GM21529 (cell line): Measurements from ENCODE around the gene MCTP2.
"Not testable (repeated sequence)": the region's sequence is repeated elsewhere in the genome, so short reads cannot be mapped to it uniquely, and the experiment has no call there.

Source experiments
- ATAC-seq: cut with Tn5 transposase; IDR thresholded peaks from one replicate; pipeline ENCODE4 v1.9.1; 2021; ENCODE audit not compliant: unreplicated experiment

MCTP2 gene

GRCh38 chr15:94234300-94234699, 2.9 kb downstream of the MCTP2 start:
- ATAC-seq: no peak

- no peak for ATAC-seq
Observed at GRCh38 chr15:94235041-94235440, 3.7 kb downstream of the MCTP2 start.

GRCh38 chr15:94235646-94236045, 4.3 kb downstream of the MCTP2 start:
- ATAC-seq: no peak

- no peak for ATAC-seq
Observed at GRCh38 chr15:94236608-94237007, 5.2 kb downstream of the MCTP2 start.

GRCh38 chr15:94237903-94238302, 6.5 kb downstream of the MCTP2 start:
- ATAC-seq: no peak

- peak; percentile 75 for ATAC-seq
Observed at GRCh38 chr15:94238539-94239118, 7.3 kb downstream of the MCTP2 start.

- no peak for ATAC-seq
Observed at GRCh38 chr15:94239474-94239873, 8.1 kb downstream of the MCTP2 start.

- no peak for ATAC-seq
Observed at GRCh38 chr15:94240480-94240879, 9.1 kb downstream of the MCTP2 start.

- no peak for ATAC-seq
Observed at GRCh38 chr15:94242257-94242656, 10.9 kb downstream of the MCTP2 start.

- not testable (repeated sequence) for ATAC-seq
Observed at GRCh38 chr15:94243003-94243402, 11.6 kb downstream of the MCTP2 start.

- ATAC-seq: no peak
Observed at GRCh38 chr15:94243418-94243817, 12.1 kb downstream of the MCTP2 start.

GRCh38 chr15:94246016-94246415, 14.7 kb downstream of the MCTP2 start:
- no peak for ATAC-seq

GRCh38 chr15:94247789-94248638, 16.7 kb downstream of the MCTP2 start:
- ATAC-seq: no peak

GRCh38 chr15:94250801-94251200, 19.4 kb downstream of the MCTP2 start:
- ATAC-seq: no peak

- ATAC-seq: no peak
Observed at GRCh38 chr15:94252223-94252766, 20.9 kb downstream of the MCTP2 start.

GRCh38 chr15:94252906-94253491, 21.6 kb downstream of the MCTP2 start:
- ATAC-seq: no peak

- ATAC-seq: no peak
Observed at GRCh38 chr15:94253742-94254141, 22.4 kb downstream of the MCTP2 start.

- ATAC-seq: no peak
Observed at GRCh38 chr15:94255540-94255939, 24.2 kb downstream of the MCTP2 start.

GRCh38 chr15:94256511-94256910, 25.1 kb downstream of the MCTP2 start:
- no peak for ATAC-seq

- ATAC-seq: not testable (repeated sequence)
Observed at GRCh38 chr15:94257776-94258175, 26.4 kb downstream of the MCTP2 start.

- ATAC-seq: peak; percentile 64
Observed at GRCh38 chr15:94258246-94258645, 26.9 kb downstream of the MCTP2 start.
